BLaER1 (cell line): Measurements from ENCODE around the gene COBL.

ENCODE experiments used
- H3K27ac ChIP-seq: shearing (Covaris generic); formaldehyde crosslinking; 2 replicates; pipeline ENCODE4 v1.8.1; 2022
- H3K27me3 ChIP-seq: shearing (Covaris generic); formaldehyde crosslinking; 2 replicates; pipeline ENCODE4 v1.8.1; 2022
- H3K36me3 ChIP-seq: shearing (Covaris generic); formaldehyde crosslinking; 2 replicates; pipeline ENCODE4 v1.8.1; 2022
- H3K4me1 ChIP-seq: shearing (Covaris generic); formaldehyde crosslinking; 2 replicates; pipeline ENCODE4 v1.8.1; 2022
- H3K4me2 ChIP-seq: shearing (Covaris generic); formaldehyde crosslinking; 2 replicates; pipeline ENCODE4 v1.8.1; 2022
- H3K4me3 ChIP-seq: shearing (Covaris generic); formaldehyde crosslinking; 2 replicates; pipeline ENCODE4 v1.8.1; 2022
- H3K9ac ChIP-seq: shearing (Covaris generic); formaldehyde crosslinking; 2 replicates; pipeline ENCODE4 v1.8.1; 2022
- H3K9me3 ChIP-seq: shearing (Covaris generic); formaldehyde crosslinking; 2 replicates; pipeline ENCODE4 v1.8.1; 2022
- H4K20me1 ChIP-seq: shearing (Covaris generic); formaldehyde crosslinking; 2 replicates; pipeline ENCODE4 v1.8.1; 2022
- Cebpa-rat ChIP-seq: shearing (Covaris generic); IDR thresholded peaks from 2 replicates; pipeline ENCODE4 v1.8.1; 2022

Gene COBL

GRCh38 chr7:51229106-51229537 is 87.5 kb downstream of the COBL start:
- Histone ChIP-seq H3K4me1 (no peaks in the 10 kb centered on the region), H3K27me3 (no peaks in the 10 kb centered on the region), H3K9ac (no peak overlapping the region), H3K4me2 (no peak overlapping the region), H3K27ac (no peak overlapping the region), H4K20me1 (no peaks in the 10 kb centered on the region), H3K4me3 (no peak overlapping the region), H3K9me3 (no peaks in the 10 kb centered on the region), H3K36me3 (no peaks in the 10 kb centered on the region)
- no peak for TF ChIP-seq Cebpa-rat

- no peaks in the 10 kb centered on the region for H3K9me3 ChIP-seq
- no peak overlapping the region for H3K9ac ChIP-seq
- no peaks in the 10 kb centered on the region for H3K27me3 ChIP-seq
- H3K4me3 ChIP-seq: no peak overlapping the region
- no peak overlapping the region for H3K27ac ChIP-seq
- no peaks in the 10 kb centered on the region for H3K36me3 ChIP-seq
- no peaks in the 10 kb centered on the region for H3K4me1 ChIP-seq
- TF ChIP-seq Cebpa-rat: no peak
- H3K4me2 ChIP-seq: no peak overlapping the region
- no peaks in the 10 kb centered on the region for H4K20me1 ChIP-seq
Observed at GRCh38 chr7:51228386-51228958, 88.1 kb downstream of the COBL start.

DNA sequence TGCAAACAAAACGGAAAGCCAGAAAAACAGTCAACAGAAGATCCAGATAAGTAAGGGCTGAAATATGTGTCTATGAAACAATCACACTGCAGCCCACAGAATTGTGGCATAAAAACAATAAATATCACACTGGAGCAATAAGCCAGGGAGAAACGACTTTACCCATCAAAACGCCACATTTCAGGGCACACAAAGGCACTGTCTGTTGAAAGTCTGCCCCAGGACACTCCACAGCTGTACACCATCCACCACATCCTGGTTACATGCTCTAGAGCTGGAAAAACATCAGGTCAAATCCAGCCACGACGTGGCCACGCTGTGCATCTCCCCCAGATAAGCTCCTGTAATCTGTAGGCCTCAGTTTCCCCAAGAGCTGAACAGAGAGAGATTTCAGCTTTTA is 88.7 kb downstream of the COBL start:
- TF ChIP-seq Cebpa-rat: no peak
- no peaks in the 10 kb centered on the region for H3K36me3 ChIP-seq
- H3K4me3 ChIP-seq: no peak overlapping the region
- H3K27ac ChIP-seq: no peak overlapping the region
- no peak overlapping the region for H3K4me2 ChIP-seq
- no peaks in the 10 kb centered on the region for H3K4me1 ChIP-seq
- H3K27me3 ChIP-seq: no peaks in the 10 kb centered on the region
- no peaks in the 10 kb centered on the region for H3K9me3 ChIP-seq
- no peak overlapping the region for H3K9ac ChIP-seq
- H4K20me1 ChIP-seq: no peaks in the 10 kb centered on the region

- H4K20me1 ChIP-seq: no peaks in the 10 kb centered on the region
- no peak overlapping the region for H3K4me3 ChIP-seq
- H3K27ac ChIP-seq: no peak overlapping the region
- no peaks in the 10 kb centered on the region for H3K27me3 ChIP-seq
- no peaks in the 10 kb centered on the region for H3K4me1 ChIP-seq
- H3K9me3 ChIP-seq: no peaks in the 10 kb centered on the region
- H3K9ac ChIP-seq: no peak overlapping the region
- no peak overlapping the region for H3K4me2 ChIP-seq
- H3K36me3 ChIP-seq: no peaks in the 10 kb centered on the region
- no peak for TF ChIP-seq Cebpa-rat
Observed at GRCh38 chr7:51226916-51227535, 89.6 kb downstream of the COBL start.

DNA sequence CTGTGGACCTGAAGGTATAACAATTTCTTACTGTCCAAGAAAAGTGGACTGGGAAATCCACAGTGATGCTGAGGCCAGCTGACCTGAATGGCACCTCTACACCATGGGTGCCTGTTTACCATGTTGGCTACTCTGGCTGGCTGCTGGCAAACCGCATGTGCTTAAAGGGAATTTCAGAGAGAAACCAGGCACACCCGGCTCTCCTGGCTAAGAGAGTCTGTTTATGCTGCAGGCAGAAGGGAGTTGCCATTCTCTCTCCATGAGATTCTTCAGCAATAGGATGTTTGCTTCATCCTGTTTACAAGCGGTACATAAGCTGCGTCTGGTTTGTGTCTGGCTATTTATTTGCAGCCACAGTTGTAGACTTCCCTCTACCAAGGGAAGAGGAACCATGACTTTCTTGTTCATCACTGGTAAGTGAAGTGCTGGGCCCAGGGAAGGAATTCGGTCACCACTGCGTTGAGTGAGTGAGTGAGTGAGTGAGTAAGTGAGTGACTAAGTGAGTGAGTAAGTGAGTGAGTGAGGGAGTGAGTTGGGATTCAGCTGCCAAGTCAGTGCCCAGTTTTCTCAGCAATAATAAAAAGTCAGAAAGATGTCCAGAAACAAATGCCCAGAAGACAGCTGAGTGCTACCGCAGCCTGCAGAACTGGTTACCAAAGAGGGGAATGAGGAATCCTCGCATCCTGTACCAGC is 90.4 kb downstream of the COBL start:
- no peak overlapping the region for H3K4me3 ChIP-seq
- H3K4me1 ChIP-seq: no peaks in the 10 kb centered on the region
- H3K27ac ChIP-seq: no peak overlapping the region
- H3K27me3 ChIP-seq: no peaks in the 10 kb centered on the region
- no peaks in the 10 kb centered on the region for H3K9me3 ChIP-seq
- TF ChIP-seq Cebpa-rat: no peak
- no peak overlapping the region for H3K4me2 ChIP-seq
- H3K9ac ChIP-seq: no peak overlapping the region
- no peaks in the 10 kb centered on the region for H4K20me1 ChIP-seq
- H3K36me3 ChIP-seq: no peaks in the 10 kb centered on the region

DNA sequence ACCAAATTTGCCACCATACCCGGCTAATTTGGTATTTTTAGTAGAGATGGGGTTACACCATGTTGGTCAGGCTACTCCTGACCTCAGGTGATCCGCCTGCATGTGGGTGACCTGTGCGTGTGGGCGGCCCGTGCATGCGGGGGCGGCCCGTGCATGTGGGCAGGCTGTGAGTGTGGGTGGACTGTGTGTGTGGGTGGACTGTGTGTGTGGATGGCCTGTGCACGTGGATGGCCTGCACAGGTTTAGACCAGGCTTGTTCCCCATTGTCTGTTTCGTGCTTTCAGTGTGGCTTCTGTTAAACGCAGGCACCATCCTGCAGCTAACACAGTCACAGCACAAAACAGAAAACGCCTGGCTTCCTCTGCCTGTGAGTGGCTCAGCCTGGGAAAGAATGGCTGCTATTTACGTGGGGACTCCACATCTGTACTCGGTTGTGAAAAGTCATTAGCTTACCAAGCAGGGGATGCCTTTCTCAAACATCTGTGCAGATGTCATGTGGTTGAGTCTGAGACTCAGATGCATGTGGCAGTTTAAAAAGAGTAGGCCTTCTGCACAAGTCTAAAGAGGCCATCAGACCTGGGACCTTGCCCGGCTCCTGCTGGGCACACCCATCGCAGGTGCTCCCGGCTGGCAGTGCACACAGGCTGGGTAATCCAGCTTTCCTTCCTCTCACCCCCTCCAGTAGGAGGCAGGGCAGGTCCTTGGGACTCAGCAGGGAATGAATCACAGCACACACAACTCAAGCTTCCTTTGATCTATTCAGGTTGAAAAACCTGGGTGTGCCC is 91.6 kb downstream of the COBL start:
- TF ChIP-seq Cebpa-rat: no peak
- Histone ChIP-seq H4K20me1 (no peaks in the 10 kb centered on the region), H3K4me3 (no peak overlapping the region)

DNA sequence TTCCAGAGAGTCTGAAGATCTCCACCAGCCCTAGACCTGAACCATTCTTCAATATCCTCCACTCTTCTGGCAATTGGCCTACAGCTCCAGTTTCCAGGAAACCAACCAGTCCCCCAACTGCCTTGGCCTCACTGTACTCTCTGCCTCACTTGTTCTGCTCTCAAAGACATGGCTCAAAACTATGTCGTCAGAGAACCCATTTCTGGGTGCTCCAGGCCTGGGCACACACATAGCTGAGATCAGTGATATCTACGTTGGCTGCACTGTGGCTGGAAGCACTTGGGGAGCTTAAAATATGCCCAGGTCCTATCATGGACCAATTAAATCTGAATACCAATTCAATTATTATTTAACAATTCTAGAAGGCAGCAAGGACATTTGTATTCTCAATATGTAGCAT is 93.1 kb downstream of the COBL start:
- Histone ChIP-seq H3K27ac (no peak overlapping the region), H3K9me3 (no peaks in the 10 kb centered on the region), H3K36me3 (no peaks in the 10 kb centered on the region), H4K20me1 (no peaks in the 10 kb centered on the region), H3K4me3 (no peak overlapping the region), H3K4me1 (no peaks in the 10 kb centered on the region), H3K27me3 (no peaks in the 10 kb centered on the region), H3K9ac (no peak overlapping the region), H3K4me2 (no peak overlapping the region)
- TF ChIP-seq Cebpa-rat: no peak

More for the DNA sequence above, 91.6 kb downstream of the COBL start:
- no peak overlapping the region for H3K4me2 ChIP-seq
- no peak overlapping the region for H3K9ac ChIP-seq
- no peak overlapping the region for H3K27ac ChIP-seq
- no peaks in the 10 kb centered on the region for H3K4me1 ChIP-seq
- no peaks in the 10 kb centered on the region for H3K27me3 ChIP-seq
- H3K36me3 ChIP-seq: no peaks in the 10 kb centered on the region
- H3K9me3 ChIP-seq: no peaks in the 10 kb centered on the region

GRCh38 chr7:51222916-51223315 is 93.7 kb downstream of the COBL start:
- H3K36me3 ChIP-seq: no peaks in the 10 kb centered on the region
- H3K9me3 ChIP-seq: no peaks in the 10 kb centered on the region
- no peaks in the 10 kb centered on the region for H3K4me1 ChIP-seq
- no peak overlapping the region for H3K9ac ChIP-seq
- no peak overlapping the region for H3K27ac ChIP-seq
- TF ChIP-seq Cebpa-rat: no peak
- no peak overlapping the region for H3K4me3 ChIP-seq
- H4K20me1 ChIP-seq: no peaks in the 10 kb centered on the region
- H3K27me3 ChIP-seq: no peaks in the 10 kb centered on the region
- H3K4me2 ChIP-seq: no peak overlapping the region

DNA sequence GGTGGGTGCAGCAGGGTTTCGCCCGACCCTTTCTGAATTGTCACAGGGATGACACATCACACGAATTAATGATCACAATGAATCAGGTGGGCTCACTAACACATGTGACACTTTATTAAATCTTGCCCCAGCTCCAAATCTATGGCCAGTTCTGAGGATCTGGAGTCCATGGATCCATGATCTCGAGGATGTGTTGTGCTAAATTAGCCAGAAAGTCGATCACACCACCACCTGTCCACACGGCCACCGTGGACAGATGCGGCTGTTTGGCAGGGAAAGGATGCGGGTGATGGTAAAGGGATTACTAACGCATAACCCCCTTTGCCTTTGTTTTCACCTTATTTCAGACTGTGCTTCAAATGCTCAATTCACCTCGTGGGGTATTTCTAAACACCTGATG is 96.4 kb downstream of the COBL start:
- no peak overlapping the region for H3K9ac ChIP-seq
- no peaks in the 10 kb centered on the region for H3K9me3 ChIP-seq
- no peak overlapping the region for H3K27ac ChIP-seq
- no peaks in the 10 kb centered on the region for H3K4me1 ChIP-seq
- no peaks in the 10 kb centered on the region for H4K20me1 ChIP-seq
- TF ChIP-seq Cebpa-rat: no peak
- no peak overlapping the region for H3K4me2 ChIP-seq
- H3K27me3 ChIP-seq: no peaks in the 10 kb centered on the region
- no peaks in the 10 kb centered on the region for H3K36me3 ChIP-seq
- H3K4me3 ChIP-seq: no peak overlapping the region
